ENCODE results near the gene CAMSAP1.

CAMSAP1 gene

DNA sequence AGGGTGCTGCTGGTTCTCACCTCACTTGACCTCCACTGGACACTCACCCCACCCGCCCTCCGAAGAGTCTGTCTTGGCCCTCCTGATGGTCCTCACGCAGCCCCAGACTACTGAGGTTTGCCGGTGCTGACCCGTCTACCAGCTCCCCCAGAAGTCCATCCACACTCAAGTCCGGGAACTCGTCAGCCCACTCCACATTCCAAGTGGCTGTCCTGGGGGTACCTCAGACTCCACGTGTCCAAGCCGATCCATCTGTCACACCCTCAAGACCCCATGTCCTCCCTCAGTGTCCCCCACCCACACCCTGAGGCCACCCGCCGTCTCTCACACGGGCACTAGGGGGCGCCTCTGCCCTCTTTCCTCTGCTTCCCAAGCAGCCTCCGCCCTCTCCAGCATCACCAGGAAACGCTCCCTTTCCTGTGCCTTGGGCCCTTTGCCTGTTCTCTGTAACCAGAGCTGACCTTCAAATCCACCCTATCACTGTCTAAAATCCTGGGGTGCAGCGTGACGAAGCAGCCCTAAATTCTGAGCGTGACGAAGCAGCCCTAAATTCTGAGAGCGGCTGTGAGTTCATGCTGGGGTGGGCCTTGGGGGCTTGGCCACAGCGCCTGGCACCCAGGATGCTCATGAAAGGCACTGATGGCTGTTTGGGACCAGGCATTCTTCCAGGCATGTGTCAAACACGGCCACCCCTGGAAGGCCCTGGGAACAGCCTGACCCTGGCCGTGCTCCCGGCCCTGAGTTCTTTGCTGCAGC lies 109.7 kb downstream of the CAMSAP1 start:
- Histone ChIP-seq H3K79me2 (ENCODE audit: insufficient read depth, low read length) (no peaks in the 10 kb centered on the region), H4K20me1 (ENCODE audit: insufficient read depth, low read length) (no peaks in the 10 kb centered on the region), H3K4me2 (ENCODE audit: low read length) (no peak overlapping the region), H3K9me3 (ENCODE audit: low read length) (no peaks in the 10 kb centered on the region), H3K27me3 (ENCODE audit: insufficient read depth, low read length) (no peaks in the 10 kb centered on the region), H3K4me1 (ENCODE audit: insufficient read depth, low read length, severe bottlenecking) (no peaks in the 10 kb centered on the region), H3F3A (ENCODE audit: insufficient read depth, low read length) (no peaks in the 10 kb centered on the region), H3K9me2 (ENCODE audit: low read depth, low read length) (no peaks in the 10 kb centered on the region), H2AFZ (ENCODE audit: low read length) (no peak overlapping the region), H3K4me3 (ENCODE audit: low read depth, low read length, poor library complexity, severe bottlenecking) (no peak overlapping the region), H3K9ac (ENCODE audit: low read length) (no peak overlapping the region), H3K27ac (ENCODE audit: low read depth, low read length, poor library complexity, severe bottlenecking) (no peak overlapping the region), H3K36me3 (ENCODE audit: insufficient read depth, low read length) (no peaks in the 10 kb centered on the region)
- TF ChIP-seq CTCF (IDR thresholded peaks at IDR 0.05; ENCODE audit: low read length) (peak; percentile 85), EZH2 (IDR thresholded peaks at IDR 0.05; ENCODE audit: borderline replicate concordance, low read length) (no peak)

GRCh38 chr9:135796784-135797485 lies 110.4 kb downstream of the CAMSAP1 start:
- no peak overlapping the region for H3K9ac ChIP-seq (ENCODE audit: low read length)
- no peak overlapping the region for H2AFZ ChIP-seq (ENCODE audit: low read length)
- H3K79me2 ChIP-seq (ENCODE audit: insufficient read depth, low read length) = no peaks in the 10 kb centered on the region
- TF ChIP-seq EZH2 (IDR thresholded peaks at IDR 0.05; ENCODE audit: borderline replicate concordance, low read length) (no peak), CTCF (IDR thresholded peaks at IDR 0.05; ENCODE audit: low read length) (no peak)
- no peaks in the 10 kb centered on the region for H3K4me1 ChIP-seq (ENCODE audit: insufficient read depth, low read length, severe bottlenecking)
- no peaks in the 10 kb centered on the region for H3K36me3 ChIP-seq (ENCODE audit: insufficient read depth, low read length)
- H3F3A ChIP-seq (ENCODE audit: insufficient read depth, low read length) = no peaks in the 10 kb centered on the region
- no peaks in the 10 kb centered on the region for H4K20me1 ChIP-seq (ENCODE audit: insufficient read depth, low read length)
- no peaks in the 10 kb centered on the region for H3K9me2 ChIP-seq (ENCODE audit: low read depth, low read length)
- no peak overlapping the region for H3K4me3 ChIP-seq (ENCODE audit: low read depth, low read length, poor library complexity, severe bottlenecking)
- H3K4me2 ChIP-seq (ENCODE audit: low read length) = no peak overlapping the region
- H3K27ac ChIP-seq (ENCODE audit: low read depth, low read length, poor library complexity, severe bottlenecking) = no peak overlapping the region
- no peaks in the 10 kb centered on the region for H3K9me3 ChIP-seq (ENCODE audit: low read length)
- H3K27me3 ChIP-seq (ENCODE audit: insufficient read depth, low read length) = no peaks in the 10 kb centered on the region; the same call in 1 of the 2 replicates

DNA sequence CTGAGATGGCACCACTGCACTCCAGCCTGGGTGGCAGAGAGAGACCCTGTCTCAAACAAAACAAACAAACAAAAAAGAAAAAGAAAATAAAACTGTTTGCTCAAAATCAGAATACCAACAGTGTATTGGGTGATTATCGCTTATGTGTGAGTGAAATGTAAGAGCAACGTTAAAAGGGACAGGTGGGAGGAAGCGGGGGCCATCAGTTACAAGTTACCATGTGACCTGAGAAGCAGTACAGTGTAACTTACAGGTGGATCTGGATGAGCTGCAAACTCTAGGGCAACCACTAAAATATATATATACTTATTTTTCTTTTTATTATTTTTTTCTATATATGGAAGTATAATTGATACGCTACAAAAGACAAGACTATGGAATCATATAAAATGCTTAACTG lies 112.0 kb downstream of the CAMSAP1 start:
- Histone ChIP-seq H3K4me1 (ENCODE audit: insufficient read depth, low read length, severe bottlenecking) (no peaks in the 10 kb centered on the region), H3K9ac (ENCODE audit: low read length) (no peak overlapping the region), H3F3A (ENCODE audit: insufficient read depth, low read length) (no peaks in the 10 kb centered on the region), H4K20me1 (ENCODE audit: insufficient read depth, low read length) (no peaks in the 10 kb centered on the region), H3K27ac (ENCODE audit: low read depth, low read length, poor library complexity, severe bottlenecking) (no peak overlapping the region), H3K9me2 (ENCODE audit: low read depth, low read length) (no peaks in the 10 kb centered on the region), H3K27me3 (ENCODE audit: insufficient read depth, low read length) (no peaks in the 10 kb centered on the region; the same call in 1 of the 2 replicates), H3K36me3 (ENCODE audit: insufficient read depth, low read length) (no peaks in the 10 kb centered on the region), H3K4me2 (ENCODE audit: low read length) (no peak overlapping the region), H2AFZ (ENCODE audit: low read length) (no peak overlapping the region), H3K4me3 (ENCODE audit: low read depth, low read length, poor library complexity, severe bottlenecking) (no peak overlapping the region), H3K9me3 (ENCODE audit: low read length) (no peaks in the 10 kb centered on the region), H3K79me2 (ENCODE audit: insufficient read depth, low read length) (no peaks in the 10 kb centered on the region)
- TF ChIP-seq EZH2 (IDR thresholded peaks at IDR 0.05; ENCODE audit: borderline replicate concordance, low read length) (no peak), CTCF (IDR thresholded peaks at IDR 0.05; ENCODE audit: low read length) (no peak)
